ENCODE measurements around the gene CADM1.

Gene CADM1

DNA sequence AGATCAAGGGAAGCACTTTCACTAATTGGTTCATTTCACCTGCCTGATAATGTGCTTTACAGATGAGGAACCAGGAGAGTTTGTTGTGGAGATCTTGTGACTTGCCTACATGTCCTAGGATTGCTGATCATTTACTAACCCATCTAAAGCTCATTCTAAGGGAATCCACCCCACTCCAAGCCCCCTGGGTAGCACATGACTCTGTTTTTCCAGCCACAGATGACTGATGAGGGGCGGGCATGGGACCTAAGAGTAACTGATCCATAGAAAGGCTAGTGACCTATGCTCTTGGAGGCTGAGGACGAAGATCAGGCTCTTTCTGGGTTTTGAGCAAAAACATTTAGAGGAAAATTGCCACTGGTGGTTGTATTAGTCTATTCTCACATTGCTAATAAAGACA, 378.1 kb downstream of the CADM1 start:
- WGBS, result 98% methylated on average over 2 of the region's 2 CpGs

DNA sequence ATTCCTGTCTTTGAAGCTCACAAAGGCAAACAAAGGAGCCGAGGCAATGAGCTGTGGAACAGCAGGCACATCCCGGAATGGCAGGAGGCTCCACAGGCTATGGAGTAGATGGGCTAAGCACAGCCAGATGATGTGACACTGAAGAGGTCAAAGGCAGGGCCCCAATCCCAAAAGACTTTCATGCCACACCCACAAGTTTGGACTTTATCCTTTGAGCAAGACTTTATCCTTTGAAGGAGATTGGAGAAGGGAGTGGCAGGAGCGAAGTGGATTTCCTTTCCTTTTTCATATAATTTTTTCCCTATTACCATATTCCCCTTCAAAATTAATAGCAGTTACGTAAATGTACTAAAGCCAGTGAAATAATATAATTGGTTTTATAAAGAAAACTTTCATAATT, 379.4 kb downstream of the CADM1 start:
- Histone ChIP-seq H3K27me3 (ENCODE audit: insufficient read depth, low read length) (no peaks in the 10 kb centered on the region), H3K9me3 (ENCODE audit: insufficient read depth, low read depth, low read length) (no peaks in the 10 kb centered on the region), H3K4me1 (ENCODE audit: insufficient read depth, low read length) (0 out of 2 replicates have a peak, but pooled peaks cover 3% of the 10 kb centered on the region), H3K36me3 (ENCODE audit: insufficient read depth, low read length) (no peaks in the 10 kb centered on the region), H3K4me3 (ENCODE audit: low read length) (no peak overlapping the region), H3K27ac (ENCODE audit: low read depth, low read length) (no peak overlapping the region), H3K9ac (ENCODE audit: low read depth, low read length) (no peak overlapping the region)
- WGBS, result 95% methylated on average over 2 of the region's 4 CpGs

More for the DNA sequence above, 378.1 kb downstream of the CADM1 start:
- Histone ChIP-seq H3K36me3 (ENCODE audit: insufficient read depth, low read length) (no peaks in the 10 kb centered on the region), H3K27ac (ENCODE audit: low read depth, low read length) (no peak overlapping the region), H3K27me3 (ENCODE audit: insufficient read depth, low read length) (no peaks in the 10 kb centered on the region), H3K4me1 (ENCODE audit: insufficient read depth, low read length) (0 out of 2 replicates have a peak, but pooled peaks cover 3% of the 10 kb centered on the region), H3K4me3 (ENCODE audit: low read length) (no peak overlapping the region), H3K9ac (ENCODE audit: low read depth, low read length) (no peak overlapping the region), H3K9me3 (ENCODE audit: insufficient read depth, low read depth, low read length) (no peaks in the 10 kb centered on the region)

DNA sequence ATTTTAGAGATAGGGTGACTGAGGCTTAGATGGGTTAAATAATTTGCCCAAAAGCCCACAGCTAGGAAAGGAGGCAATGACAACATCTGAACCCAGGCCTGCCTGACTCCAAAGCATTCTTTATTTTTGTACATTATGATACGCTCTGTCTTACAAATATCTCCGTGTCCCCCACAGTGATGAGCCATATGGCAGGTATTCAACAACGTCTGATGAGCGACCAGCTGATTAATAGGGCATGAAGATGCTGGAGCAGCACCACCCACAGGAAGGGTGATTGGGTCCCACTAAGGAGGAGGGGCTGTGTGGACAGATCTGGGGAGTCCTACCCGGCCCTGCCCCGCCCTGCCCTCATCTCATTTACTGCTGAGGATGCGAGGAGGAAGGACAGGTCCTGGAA, 380.6 kb downstream of the CADM1 start:
- H3K27ac ChIP-seq (ENCODE audit: low read depth, low read length), result no peak overlapping the region
- no peaks in the 10 kb centered on the region for H3K27me3 ChIP-seq (ENCODE audit: insufficient read depth, low read length)
- H3K36me3 ChIP-seq (ENCODE audit: insufficient read depth, low read length), result no peaks in the 10 kb centered on the region
- H3K9me3 ChIP-seq (ENCODE audit: insufficient read depth, low read depth, low read length), result no peaks in the 10 kb centered on the region
- no peak overlapping the region for H3K4me3 ChIP-seq (ENCODE audit: low read length)
- WGBS, result 96% methylated on average over 7 of the region's 7 CpGs
- peaks cover 5% of the 10 kb centered on the region; the same call in 1 of the 2 replicates for H3K4me1 ChIP-seq (ENCODE audit: insufficient read depth, low read length)
- H3K9ac ChIP-seq (ENCODE audit: low read depth, low read length), result no peak overlapping the region

DNA sequence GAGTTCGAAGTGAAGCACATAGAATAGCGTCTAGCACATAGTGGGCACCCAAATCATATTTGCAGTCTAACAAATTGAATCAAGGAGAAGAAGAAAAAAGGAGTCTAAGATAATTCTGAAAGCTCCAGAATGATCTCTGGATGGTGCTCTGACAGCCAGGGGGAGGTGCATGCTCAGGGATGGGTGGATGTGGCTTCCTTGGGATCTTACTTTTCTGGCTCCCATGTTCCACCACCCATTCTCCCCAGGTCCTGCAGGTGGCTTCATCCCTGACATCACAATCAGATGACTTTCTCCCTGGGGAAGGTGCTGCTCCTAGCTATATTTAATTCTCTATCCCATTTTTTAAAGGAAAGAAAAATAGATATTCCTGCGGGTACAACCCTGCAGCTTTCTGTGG, 381.9 kb downstream of the CADM1 start:
- Histone ChIP-seq H3K4me3 (ENCODE audit: low read length) (no peak overlapping the region), H3K4me1 (ENCODE audit: insufficient read depth, low read length) (peaks cover 19% of the 10 kb centered on the region; the same call in 1 of the 2 replicates), H3K9ac (ENCODE audit: low read depth, low read length) (no peak overlapping the region), H3K9me3 (ENCODE audit: insufficient read depth, low read depth, low read length) (no peaks in the 10 kb centered on the region), H3K36me3 (ENCODE audit: insufficient read depth, low read length) (no peaks in the 10 kb centered on the region), H3K27me3 (ENCODE audit: insufficient read depth, low read length) (no peaks in the 10 kb centered on the region), H3K27ac (ENCODE audit: low read depth, low read length) (no peak overlapping the region)
- 89% methylated on average over 3 of the region's 3 CpGs for WGBS
